Measurements from ENCODE around the gene RAB36. TPM values are rescaled to one million over a fixed set of nuclear protein-coding genes. Genes with fewer than 3 reads are reported as not detected.

The RAB36 gene
- total RNA-seq, 1 donor from 2014 or later = 3.2 TPM

- intact Hi-C loops (cut with DNase I) = no loop called here
- no peak for DNase-seq (ENCODE audit: extremely low spot score in 2 of 2)
- Histone ChIP-seq H3K4me3 (no peak overlapping the region), H3K36me3 (no peaks in the 10 kb centered on the region), H3K27ac (no peak overlapping the region), H3K27me3 (no peaks in the 10 kb centered on the region), H3K4me1 (no peaks in the 10 kb centered on the region), H3K9me3 (no peaks in the 10 kb centered on the region)
- TF ChIP-seq POLR2A (IDR thresholded peaks at IDR 0.05) = no peak
- no peak for TF ChIP-seq POLR2AphosphoS5 (IDR thresholded peaks at IDR 0.05; ENCODE audit: insufficient read depth in 1 of 2, low read depth in 1 of 2)
- no peak for TF ChIP-seq CTCF (IDR thresholded peaks at IDR 0.05)
Measured at GRCh38 chr22:23108249-23109078, 36.8 kb upstream of the RAB36 start.

GRCh38 chr22:23109079-23109347 lies 36.3 kb upstream of the RAB36 start:
- DNase-seq (ENCODE audit: extremely low spot score in 2 of 2) = no peak
- no peak for TF ChIP-seq CTCF (IDR thresholded peaks at IDR 0.05)
- TF ChIP-seq POLR2AphosphoS5 (IDR thresholded peaks at IDR 0.05; ENCODE audit: insufficient read depth in 1 of 2, low read depth in 1 of 2) = no peak
- no peak for TF ChIP-seq POLR2A (IDR thresholded peaks at IDR 0.05)
- Histone ChIP-seq H3K27me3 (no peaks in the 10 kb centered on the region), H3K4me1 (no peaks in the 10 kb centered on the region), H3K4me3 (no peak overlapping the region), H3K36me3 (no peaks in the 10 kb centered on the region), H3K9me3 (no peaks in the 10 kb centered on the region), H3K27ac (no peak overlapping the region)
- intact Hi-C loops (cut with DNase I) = no loop called here

GRCh38 chr22:23109441-23109978 lies 35.8 kb upstream of the RAB36 start:
- no peak for DNase-seq (ENCODE audit: extremely low spot score in 2 of 2)
- Histone ChIP-seq H3K4me1 (no peaks in the 10 kb centered on the region), H3K36me3 (no peaks in the 10 kb centered on the region), H3K9me3 (no peaks in the 10 kb centered on the region), H3K27me3 (no peaks in the 10 kb centered on the region), H3K27ac (no peak overlapping the region), H3K4me3 (no peak overlapping the region)
- intact Hi-C loops (cut with DNase I) = no loop called here
- TF ChIP-seq POLR2A (IDR thresholded peaks at IDR 0.05) (no peak), POLR2AphosphoS5 (IDR thresholded peaks at IDR 0.05; ENCODE audit: insufficient read depth in 1 of 2, low read depth in 1 of 2) (no peak), CTCF (IDR thresholded peaks at IDR 0.05) (no peak)

- no peaks in the 10 kb centered on the region for H3K4me1 ChIP-seq
- no peak for DNase-seq (ENCODE audit: extremely low spot score in 2 of 2)
- H3K27me3 ChIP-seq = no peaks in the 10 kb centered on the region
- H3K4me3 ChIP-seq = no peak overlapping the region
- no peaks in the 10 kb centered on the region for H3K36me3 ChIP-seq
- no peak for TF ChIP-seq CTCF (IDR thresholded peaks at IDR 0.05)
- TF ChIP-seq POLR2AphosphoS5 (IDR thresholded peaks at IDR 0.05; ENCODE audit: insufficient read depth in 1 of 2, low read depth in 1 of 2) = no peak
- no peak for TF ChIP-seq POLR2A (IDR thresholded peaks at IDR 0.05)
- no peaks in the 10 kb centered on the region for H3K9me3 ChIP-seq
- H3K27ac ChIP-seq = no peak overlapping the region
- intact Hi-C loops (cut with DNase I) = no loop called here
Measured at GRCh38 chr22:23110190-23110921, 34.9 kb upstream of the RAB36 start.
